ENCODE data around the gene TRAFD1.
"Not testable (repeated sequence)": the region's sequence is repeated elsewhere in the genome, so short reads cannot be mapped to it uniquely, and the experiment has no call there.

The TRAFD1 gene

GRCh38 chr12:112116232-112117060 is 8.9 kb upstream of the TRAFD1 start:
- no peak for DNase-seq

DNA sequence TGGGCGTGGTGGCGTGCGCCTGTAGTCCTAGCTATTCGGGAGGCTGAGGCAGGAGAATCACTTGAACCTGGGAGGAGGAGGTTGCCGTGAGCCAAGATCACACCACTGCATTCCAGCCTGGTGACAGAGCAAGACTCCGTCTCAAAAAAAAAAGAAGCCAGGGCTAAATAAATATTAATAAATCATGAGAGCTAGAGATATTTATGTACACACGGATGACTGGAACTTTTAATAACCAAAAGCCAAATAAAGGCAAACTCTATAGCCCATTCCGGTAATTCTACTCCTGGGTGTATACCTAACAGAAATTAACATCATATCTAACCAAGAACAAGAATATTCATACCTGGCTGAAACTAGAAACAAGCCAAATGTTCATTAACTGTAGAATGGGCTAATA is 7.7 kb upstream of the TRAFD1 start:
- DNase-seq = no peak

GRCh38 chr12:112121780-112122565 is 3.4 kb upstream of the TRAFD1 start:
- peak; percentile 85 for DNase-seq

DNA sequence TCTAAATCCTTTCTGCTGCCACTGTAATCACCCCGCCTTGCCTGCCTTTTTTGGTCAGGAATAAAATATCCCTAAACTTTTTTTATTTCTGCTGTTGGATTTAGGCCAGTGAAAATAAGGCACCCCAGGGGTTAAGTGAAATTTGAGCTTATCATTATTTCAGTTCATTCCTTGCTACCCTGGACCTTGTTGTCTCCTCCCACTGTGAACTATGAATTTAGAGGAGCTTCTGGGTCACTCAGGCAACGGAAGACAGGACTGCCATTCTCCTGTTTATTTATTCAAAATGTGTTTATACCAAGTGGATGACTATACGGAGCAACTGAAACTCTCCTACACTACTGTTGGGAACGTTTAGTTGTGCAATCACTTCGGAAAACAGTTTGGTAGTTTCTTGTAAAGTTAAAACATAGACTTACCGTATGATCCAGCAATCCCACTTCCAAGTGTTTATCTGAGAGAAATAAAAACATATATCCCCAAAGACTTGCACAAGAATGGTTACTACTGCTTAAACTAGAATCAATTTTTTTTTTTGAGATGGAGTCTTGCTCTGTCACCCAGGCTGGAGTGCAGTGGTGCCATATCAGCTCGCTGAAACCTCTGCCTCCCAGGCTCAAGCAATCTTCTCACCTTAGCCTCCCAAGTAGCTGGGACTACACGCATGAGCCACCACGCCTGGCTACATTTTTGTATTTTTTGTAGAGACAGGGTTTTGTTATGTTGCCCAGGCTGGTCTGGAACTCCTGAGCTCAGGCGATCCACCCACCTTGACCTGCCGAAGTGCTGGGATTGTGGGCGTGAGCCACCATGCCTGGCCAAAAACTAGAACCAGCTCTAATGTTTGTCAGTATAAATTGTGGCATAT is 2.3 kb upstream of the TRAFD1 start:
- peak; percentile 6 for DNase-seq

- DNase-seq = no peak
Measured at GRCh38 chr12:112124918-112125249, 476 bp upstream of the TRAFD1 start.

DNA sequence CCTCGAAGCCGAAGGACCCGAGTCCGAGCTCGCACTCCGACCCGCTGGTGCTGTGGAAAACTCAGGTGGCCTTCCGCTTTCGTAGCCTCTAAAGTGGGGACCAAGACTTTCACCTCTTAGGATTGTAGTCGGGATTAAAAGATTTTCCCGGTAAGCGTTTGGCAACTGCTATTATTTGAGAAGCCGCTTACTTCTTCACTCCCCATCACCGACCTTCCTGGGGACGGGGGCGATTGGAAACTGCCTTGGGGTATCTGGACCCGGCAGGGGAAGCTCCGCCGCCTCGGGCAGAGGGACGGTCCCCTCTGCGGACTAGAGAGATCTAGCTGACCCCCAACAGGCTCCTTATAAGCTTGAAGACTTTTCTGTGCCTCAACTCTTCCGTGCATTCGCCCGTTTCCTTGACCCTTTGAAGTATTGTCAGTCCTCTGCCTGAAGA is 659 bp downstream of the TRAFD1 start:
- peak; percentile 26 for DNase-seq

GRCh38 chr12:112126911-112127310 is 1.6 kb downstream of the TRAFD1 start:
- no peak for DNase-seq

GRCh38 chr12:112130441-112130998 is 5.2 kb downstream of the TRAFD1 start:
- no peak for DNase-seq

DNA sequence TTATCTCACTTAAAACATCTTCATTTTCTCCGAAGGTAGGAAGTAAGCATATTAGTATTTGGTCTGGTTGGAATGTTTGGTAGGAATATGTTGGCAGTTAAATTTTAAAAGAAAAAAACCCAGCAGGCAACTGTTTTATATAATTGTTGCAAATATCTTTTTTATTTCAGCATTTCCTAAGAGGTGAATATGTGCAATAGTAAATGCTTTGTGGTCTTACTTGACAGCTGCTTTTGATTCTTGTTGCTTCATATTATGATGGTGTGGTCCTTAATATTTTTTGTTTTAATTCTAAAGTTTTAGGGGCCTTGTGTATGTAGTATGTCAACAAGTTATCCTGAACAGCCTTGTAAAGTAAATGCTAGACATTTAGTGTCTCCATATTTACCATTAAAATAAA is 6.3 kb downstream of the TRAFD1 start:
- DNase-seq = no peak

DNA sequence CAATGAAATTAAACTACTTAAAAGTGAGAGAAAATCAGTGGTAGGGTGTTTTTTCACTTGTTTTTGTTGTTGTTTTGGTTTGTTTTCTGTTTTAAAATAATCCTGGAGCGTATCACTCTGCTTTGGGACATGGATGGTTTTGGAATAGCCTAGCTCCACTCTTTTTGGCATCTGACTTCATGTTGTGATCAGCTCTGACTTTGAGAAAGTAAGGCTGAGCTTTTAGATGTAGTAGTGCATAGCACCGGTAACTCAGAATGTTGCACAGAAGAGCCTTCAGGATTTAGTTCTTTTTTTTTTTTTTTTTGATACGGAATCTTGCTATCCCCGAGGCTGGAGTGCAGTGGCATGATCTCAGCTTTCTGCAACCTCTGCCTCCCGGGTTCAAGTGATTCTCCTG is 8.1 kb downstream of the TRAFD1 start:
- DNase-seq = no peak

DNA sequence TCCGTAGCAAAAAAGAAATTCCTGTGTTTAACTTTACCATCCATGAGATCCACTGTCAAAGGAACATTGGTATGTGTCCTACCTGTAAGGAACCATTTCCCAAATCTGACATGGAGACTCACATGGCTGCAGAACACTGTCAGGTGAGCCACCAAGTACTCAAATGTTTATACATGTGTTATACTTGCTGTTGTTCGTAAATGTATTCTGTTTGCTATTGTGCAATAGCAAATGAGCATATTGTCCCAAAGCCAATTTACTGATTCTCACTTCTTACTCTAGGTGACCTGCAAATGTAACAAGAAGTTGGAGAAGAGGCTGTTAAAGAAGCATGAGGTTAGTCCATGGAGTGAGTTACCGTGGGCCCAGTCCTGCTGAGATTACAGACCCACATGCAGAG is 9.4 kb downstream of the TRAFD1 start:
- no peak for DNase-seq

DNA sequence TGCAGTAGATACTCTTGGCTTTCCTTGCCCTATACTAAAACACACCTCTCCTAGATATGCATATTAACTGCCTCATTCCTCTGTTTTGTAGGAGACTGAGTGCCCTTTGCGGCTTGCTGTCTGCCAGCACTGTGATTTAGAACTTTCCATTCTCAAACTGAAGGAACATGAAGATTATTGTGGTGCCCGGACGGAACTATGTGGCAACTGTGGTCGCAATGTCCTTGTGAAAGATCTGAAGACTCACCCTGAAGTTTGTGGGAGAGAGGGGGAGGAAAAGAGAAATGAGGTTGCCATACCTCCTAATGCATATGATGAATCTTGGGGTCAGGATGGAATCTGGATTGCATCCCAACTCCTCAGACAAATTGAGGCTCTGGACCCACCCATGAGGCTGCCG is 15.4 kb downstream of the TRAFD1 start:
- no peak for DNase-seq

GRCh38 chr12:112146123-112146522 is 20.8 kb downstream of the TRAFD1 start:
- no peak for DNase-seq

DNA sequence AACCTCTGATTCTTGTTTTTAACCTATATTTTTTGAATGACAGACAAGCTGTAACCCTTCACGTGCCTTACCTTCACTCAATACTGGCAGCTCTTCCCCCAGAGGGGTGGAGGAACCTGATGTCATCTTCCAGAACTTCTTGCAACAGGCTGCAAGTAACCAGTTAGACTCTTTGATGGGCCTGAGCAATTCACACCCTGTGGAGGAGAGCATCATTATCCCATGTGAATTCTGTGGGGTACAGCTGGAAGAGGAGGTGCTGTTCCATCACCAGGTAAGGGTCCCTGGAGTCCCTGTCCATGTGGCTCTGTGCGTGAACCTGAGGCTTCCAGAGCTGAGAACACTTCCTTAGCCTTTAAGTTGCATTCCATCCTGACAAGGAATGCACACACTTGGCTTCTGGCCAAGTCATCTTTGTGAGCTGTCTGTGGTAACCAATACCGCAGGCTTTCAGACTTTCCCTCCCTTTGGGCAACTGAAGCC is 22.7 kb downstream of the TRAFD1 start:
- no peak for DNase-seq

GRCh38 chr12:112149596-112149995 is 24.2 kb downstream of the TRAFD1 start:
- DNase-seq = no peak

GRCh38 chr12:112151766-112152541 is 26.6 kb downstream of the TRAFD1 start:
- DNase-seq = no peak

GRCh38 chr12:112153181-112153892 is 28.0 kb downstream of the TRAFD1 start:
- no peak for DNase-seq

GRCh38 chr12:112153893-112154219 is 28.5 kb downstream of the TRAFD1 start:
- DNase-seq = no peak

DNA sequence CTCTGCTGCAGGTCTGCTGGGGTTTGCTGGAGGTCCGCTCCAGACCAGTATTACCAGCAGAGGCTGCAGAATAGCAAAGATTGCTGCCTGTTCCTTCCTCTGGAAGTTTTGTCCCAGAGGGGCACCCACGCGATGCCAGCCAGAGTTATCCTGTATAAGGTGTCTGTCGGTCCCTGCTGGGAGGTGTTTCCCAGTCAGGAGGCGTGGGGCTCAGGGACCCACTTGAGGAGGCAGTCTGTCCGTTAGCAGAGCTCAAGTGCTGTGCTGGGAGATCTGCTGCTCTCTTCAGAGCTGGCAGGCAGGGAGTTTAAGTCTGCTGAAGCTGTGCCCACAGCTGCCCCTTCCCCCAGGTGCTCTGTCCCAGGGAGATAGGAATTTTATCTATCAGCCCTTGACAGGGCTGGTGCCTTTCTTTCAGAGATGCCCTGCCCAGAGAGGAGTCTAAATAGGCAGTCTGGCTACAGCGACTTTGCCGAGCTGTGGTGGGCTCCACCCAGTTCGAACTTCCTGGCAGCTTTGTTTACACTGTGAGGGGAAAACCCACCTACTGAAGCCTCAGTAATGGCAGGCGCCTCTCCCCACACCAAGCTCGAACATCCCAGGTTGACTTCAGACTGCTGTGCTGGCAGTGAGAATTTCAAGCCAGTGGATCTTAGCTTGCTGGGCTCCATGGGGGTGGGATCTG is 33.2 kb downstream of the TRAFD1 start:
- not testable (repeated sequence) for DNase-seq

- DNase-seq = no peak
Measured at GRCh38 chr12:112159146-112159541, 33.8 kb downstream of the TRAFD1 start.

DNA sequence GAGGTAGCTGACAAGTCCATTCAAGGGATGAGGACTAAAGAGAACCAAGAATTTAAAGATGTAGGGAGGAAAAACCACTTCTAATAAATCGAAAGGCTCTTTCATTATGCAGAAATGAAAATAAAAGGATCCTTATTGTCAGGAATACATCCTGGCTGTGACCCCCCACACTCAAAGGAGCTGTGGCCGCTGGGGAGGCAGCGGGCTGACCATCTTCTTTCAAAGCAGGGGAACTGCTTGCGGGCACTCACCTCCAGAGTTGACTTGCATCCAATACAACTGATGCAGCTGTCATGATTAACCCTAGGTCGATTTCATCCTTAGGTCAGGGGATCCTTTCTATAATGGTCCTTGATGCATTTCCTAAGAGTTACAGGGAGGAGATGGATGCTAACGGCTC is 35.3 kb downstream of the TRAFD1 start:
- no peak for DNase-seq

Measured in DMS79 treated with DMSO at 0.1 percent for 48 hours (cell line).